Right ventricle myocardium inferior (tissue), 1 donor: ENCODE measurements around the gene GATB. TPM values are rescaled to one million over a fixed set of nuclear protein-coding genes. Genes with fewer than 3 reads are reported as not detected.

Source experiments
- ATAC-seq: fragments of 200-7000 bp; cut with Tn5 transposase; one replicate; pipeline ENCODE4 v1.9.1; 2020; ENCODE audit warnings: mild to moderate bottlenecking, moderate library complexity
- DNase-seq: peaks from one replicate; pipeline ENCODE4 v3.0.0; 2021; ENCODE audit errors: missing footprints
- intact Hi-C: fragments of 100-400 bp; cut with DNase I; formaldehyde crosslinking; loops from one replicate; pipeline ENCODE4 v1.11.0; 2022
- long read RNA-seq: library from polyadenylated mRNA; unstranded; transcript quantifications from one replicate; pipeline ENCODE4 v2.0.0, GENCODE V29; 2021
- total RNA-seq: library from RNA; stranded (reverse); fragmentation: NEBNext Ultra II Directional; extraction: Animal tissue kit (Norgen Biotek cat#: 25700); gene quantifications from one replicate; pipeline ENCODE4 v1.2.1, GENCODE V29; 2021
- donor health status: DM: no; HTN: yes; CAD: no; lungs with severe emphysema.

GATB gene, protein sequence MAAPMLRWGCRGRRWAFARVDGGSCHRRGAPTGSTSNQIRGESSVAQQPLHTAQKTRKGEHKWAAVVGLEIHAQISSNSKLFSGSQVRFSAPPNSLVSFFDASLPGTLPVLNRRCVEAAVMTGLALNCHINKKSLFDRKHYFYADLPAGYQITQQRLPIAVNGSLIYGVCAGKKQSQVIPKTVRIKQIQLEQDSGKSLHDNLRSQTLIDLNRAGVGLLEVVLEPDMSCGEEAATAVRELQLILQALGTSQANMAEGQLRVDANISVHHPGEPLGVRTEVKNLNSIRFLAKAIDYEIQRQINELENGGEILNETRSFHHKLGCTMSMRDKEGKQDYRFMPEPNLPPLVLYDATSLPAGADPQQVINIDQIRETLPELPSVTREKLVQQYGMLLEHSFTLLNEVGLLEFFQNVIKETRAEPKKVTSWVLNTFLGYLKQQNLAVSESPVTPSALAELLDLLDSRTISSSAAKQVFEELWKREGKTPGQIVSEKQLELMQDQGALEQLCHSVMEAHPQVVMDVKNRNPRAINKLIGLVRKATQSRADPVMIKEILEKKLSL
- total RNA-seq = 171 TPM
- long read RNA-seq, transcript GATB-204 (4 exons, 749 nt) = minor isoform, 25 of 73 reads
- long read RNA-seq, transcript GATB-201 (13 exons, 2,385 nt) = major isoform, 41 of 73 reads
- long read RNA-seq, partial matches to known transcripts = 3 of 73 reads
- long read RNA-seq, other reads (novel, unspliced or antisense) = 4 of 73 reads

DNA sequence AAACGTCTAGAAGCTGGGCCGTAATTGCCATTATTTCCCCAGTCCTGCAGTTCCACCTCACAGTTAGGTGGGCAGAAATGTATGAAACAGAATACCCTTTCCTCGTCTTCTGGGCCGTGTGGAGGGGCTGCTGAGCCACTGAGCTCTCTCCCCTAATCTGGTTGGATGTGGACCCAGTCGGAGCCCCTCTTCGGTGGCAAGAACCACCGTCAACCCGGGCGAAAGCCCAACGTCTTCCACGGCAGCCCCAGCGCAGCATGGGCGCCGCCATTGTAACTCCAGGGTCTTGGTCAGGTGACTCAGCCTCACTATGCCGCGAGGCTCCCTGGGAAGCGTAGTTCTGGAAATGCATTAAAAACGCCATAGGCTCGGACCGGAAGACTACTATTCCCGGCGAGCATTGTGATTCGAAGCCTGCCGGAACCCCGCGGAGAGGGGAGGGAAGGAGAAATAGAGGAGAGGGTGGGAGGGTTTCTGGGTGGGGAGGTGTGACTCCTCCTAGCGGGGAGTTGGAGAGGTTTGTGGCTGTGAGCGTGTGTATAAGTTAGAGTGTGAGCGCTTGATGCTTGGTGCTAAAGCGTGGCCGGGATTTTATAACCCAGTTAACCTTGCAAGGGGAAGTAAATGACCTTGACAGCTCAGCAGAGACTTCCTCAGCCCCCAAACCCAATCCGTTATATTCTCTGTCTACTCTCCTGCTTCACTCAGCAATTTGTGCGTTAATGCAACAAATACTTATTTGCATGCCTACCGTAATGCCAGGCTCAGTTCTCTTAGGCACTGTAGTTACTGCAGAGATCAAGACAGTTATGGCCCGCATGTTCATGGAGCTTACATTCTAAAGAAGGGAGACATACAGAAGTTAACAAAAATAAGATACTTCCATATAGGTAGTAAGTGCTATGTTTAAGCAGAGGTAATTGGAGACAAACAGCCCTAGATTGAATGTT, at the start of gene GATB:
TSS of gene GATB (minus strand) at position 296 of the 950 bp plus-strand sequence. CDS start at position 271, 25 bp downstream.
- intact Hi-C loops = loop anchor here (2.0 to 10.0 kb wide), 2 partner anchors 74 to 624 kb away; no protein-coding TSS in a partner anchor
- ATAC-seq (peak; percentile 99), DNase-seq (peak; percentile 95)

DNA sequence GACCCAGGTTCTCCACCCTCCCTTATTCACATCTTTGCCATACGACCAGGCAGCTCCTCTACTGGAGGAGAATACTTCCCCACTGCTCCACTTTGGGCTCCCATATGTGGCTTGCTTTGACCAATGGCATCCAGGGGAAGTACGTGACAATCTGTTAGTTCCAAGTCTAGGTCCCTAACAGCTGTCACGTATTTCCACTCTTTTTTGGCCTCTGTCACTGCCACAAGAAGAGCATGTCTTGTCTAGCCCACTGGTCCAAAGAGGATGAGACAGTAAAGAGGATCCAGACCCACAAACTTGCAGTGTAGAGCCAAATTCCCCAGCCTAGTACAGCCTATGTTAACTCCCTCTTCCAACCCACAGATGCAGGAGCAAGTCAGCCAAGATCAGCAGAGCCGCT, 49.7 kb upstream of the GATB start:
- ATAC-seq (no peak), DNase-seq (no peak)
- intact Hi-C loops = no loop called here

DNA sequence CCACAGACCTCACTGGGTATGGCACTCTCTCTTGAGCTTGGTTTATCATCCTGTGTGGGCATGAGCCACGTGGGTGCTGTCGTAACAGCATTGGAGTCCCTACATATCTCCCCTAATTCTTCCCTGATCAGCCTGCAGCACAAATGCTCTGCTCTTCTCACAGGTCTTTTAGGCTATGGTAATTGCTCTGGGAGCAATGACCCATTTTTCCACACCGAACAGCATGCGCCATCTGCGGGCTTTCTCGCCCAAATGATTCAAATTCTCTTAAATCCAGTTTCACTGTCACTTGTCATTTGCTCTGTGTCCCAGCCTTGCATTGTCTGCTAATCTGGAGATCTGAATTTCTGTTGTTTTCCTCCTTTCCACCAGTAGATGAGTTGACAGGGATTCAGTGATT, 48.9 kb upstream of the GATB start:
- DNase-seq (no peak), ATAC-seq (no peak)
- intact Hi-C loops = loop anchor here (5.0 kb wide), 2 partner anchors 283 to 573 kb away; no protein-coding TSS in a partner anchor

DNA sequence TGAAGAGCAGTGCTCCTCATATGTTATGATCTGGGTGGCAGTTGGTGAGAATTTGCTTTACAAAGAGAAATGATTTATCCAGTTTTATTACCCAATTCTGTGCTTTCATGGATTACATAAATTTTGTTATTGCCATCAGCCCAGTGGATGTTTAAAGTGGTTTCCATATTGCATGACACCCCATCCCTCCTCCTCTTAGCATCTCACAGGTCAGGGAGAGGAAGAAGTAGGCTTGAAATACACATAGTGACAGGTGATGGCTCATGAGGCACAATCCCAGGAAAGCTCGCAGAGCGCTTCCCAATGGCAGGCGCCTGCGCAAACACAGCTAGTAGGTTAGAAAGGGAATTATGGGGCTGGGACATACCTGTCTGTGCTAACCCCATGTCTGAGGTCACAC, 47.7 kb upstream of the GATB start:
- intact Hi-C loops = loop anchor here (5.0 kb wide), 2 partner anchors 284 to 574 kb away; no protein-coding TSS in a partner anchor
- DNase-seq (no peak), ATAC-seq (no peak)

DNA sequence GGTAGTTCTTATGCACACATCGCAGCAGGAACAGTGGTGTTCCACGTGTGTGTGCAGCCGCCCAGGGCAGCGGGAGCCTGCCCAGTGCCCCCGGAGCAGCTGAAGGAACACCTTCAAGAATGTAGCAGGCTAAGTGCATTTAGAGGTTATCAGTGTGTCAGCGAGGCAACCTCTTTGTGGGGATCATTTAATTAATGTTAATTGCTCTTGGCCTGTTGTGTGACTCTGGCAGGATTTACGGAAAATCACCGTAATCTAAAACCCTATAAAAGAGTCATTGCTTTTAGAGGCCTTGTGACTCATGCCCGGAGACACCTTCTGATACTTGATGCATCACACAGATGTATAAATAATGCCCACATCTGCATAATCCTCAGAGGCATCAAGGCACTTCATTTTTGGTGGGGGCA, 47.3 kb upstream of the GATB start:
- DNase-seq (no peak), ATAC-seq (peak; percentile 27)
- intact Hi-C loops = loop anchor here (5.0 kb wide), 2 partner anchors 284 to 574 kb away; no protein-coding TSS in a partner anchor

DNA sequence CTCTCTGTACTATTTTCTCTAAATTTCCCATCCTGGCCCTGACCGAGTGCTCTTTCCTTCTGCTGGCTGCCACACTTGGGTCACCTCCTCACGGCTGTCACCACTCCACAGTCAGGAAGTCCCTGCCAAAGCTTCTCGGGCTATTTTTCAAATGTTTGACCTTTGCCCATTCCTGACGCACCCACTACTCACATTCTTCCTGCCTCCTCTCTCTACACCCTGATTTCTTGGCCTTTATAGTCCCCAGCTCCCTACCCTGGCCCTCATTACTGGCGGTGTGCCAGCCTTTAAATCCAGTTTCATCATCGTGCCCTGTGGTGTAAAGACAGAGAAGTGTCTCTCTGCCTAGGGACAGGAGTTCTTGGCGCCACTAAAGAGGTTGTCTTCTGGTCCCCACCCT, 46.4 kb upstream of the GATB start:
- peak; percentile 86 for ATAC-seq
- no peak for DNase-seq
- intact Hi-C loops = loop anchor here (2.0 to 5.0 kb wide), 5 partner anchors 112 to 575 kb away; no protein-coding TSS in a partner anchor

DNA sequence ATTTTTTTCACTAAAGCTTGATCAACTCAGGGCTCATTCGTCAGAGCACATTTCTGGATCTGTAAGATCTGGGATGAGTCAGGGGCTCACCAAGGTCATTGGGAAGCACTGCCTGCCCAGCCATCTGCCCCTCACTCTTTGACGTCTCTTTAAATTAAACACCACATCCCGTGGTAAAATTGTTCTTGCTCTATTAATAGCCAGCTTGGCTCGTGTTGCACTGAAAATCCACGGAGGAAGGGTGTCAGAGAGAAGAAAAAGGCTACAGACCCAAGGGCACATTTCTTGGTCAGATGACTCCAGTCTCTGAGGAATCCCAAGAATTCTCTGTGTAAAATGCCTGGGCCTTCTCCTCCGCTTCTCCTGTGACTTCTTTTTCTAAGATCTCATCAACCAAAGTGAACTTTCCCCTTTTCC, 45.7 kb upstream of the GATB start:
- intact Hi-C loops = loop anchor here (1.0 to 5.0 kb wide), 6 partner anchors 25 to 576 kb away; no protein-coding TSS in a partner anchor
- DNase-seq (no peak), ATAC-seq (peak; percentile 78)

DNA sequence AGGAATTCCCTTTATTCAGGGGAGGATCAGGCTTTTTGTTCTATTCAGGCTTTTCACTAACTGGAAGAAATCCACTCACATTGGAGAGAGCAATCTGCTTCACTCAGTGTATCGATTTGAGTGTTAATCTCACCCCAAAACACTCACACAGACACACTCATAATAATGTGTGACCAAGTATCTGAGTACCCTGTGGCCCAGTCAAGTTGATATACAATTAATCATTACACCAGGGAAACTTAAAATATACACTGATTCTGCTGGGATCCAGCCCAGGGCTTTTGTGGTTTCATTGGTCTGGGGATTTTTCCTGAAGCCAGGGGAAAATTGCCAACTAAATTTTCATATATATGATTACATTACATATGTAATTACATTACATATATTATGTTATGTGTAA, 44.0 kb upstream of the GATB start:
- no peak for ATAC-seq
- intact Hi-C loops = loop anchor here (5.0 kb wide), 2 partner anchors 287 to 577 kb away; no protein-coding TSS in a partner anchor
- no peak for DNase-seq

DNA sequence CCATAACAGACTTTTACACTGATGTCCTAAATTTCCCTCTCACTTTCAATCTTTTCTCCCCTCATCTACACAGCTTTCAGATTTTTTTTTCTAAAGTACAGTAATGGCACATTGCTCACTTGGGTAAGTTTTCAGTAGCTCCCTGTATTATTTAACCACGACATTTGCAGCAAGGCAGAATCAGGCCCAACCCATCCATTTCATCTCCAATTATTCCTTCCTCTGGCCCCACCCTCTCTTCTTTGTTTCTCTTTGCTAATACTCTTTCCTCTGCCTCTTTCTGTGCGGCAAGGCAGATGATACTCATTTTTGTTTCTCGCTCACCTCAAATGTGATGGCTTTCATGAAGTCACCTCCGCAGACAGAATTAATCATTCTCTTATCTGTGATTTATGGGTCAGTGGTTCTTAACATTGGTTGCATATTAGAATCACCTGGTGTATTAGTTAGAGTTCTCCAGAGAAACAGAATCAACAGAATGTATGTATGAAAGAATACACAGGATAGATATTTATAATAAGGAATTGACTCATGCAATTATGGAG, 43.4 kb upstream of the GATB start:
- intact Hi-C loops = no loop called here
- DNase-seq (no peak), ATAC-seq (no peak)

DNA sequence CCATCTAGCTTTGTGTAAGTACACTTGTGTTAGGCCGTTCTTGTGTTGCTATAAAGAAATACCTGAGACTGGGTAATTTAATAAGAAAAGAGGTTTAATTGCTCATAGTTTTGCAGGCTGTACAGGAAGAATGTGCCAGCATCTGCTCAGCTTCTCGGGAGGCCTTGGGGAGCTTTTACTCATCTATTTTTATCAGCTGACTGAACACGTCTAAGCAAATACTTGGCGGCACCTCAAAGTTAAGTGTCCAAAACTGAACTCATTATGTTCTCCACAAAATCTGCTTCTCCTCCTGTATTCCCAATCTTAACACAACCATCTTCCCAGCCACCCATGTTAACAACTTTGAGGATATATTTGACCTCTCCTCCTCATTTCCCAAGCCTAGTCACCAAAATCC, 42.4 kb upstream of the GATB start:
- DNase-seq (no peak), ATAC-seq (no peak)
- intact Hi-C loops = no loop called here

DNA sequence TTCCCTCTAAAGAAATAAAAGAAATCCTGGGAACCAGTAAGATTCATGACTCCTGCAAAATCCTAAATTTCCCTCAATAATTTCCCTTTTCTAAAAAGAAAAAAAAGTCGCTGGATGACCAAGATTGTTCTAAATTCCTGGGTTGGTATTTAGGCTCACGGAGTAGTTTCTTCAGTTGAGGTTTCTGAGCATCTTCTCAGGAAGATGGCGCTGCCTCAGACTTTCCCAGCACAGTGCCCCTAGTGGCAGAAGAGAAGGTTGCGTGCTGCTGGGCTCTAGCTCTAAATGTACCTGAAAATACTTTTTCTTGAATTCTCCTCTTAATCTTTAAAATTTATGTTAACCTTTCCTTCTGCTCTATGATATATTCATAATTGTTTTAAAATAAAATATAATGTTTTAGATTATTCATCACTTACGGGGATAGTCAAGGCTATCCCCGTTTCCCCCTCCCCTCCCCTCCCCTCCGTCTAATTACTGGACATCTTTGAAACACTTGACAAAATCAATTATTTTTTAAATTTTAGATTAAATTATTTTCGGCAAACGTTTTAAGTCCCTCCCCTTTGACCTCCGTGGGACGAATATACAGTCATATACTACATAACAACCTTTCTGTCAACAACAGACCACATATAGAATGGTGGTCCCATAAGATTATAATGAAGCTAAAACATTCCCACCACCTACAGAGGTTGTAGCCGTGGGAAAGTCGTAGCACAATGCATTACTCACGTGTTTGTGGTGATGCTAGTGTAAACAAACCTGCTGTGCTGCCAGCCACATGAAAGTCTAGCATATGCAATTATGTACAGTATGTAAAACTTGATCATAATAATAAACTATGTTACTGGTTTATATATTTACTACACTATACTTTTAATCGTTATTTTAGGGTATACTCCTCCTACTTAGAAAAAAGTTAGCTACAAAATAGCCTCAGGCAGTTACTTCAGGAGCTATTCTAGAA, 41.0 kb upstream of the GATB start:
- no peak for DNase-seq
- intact Hi-C loops = loop anchor here (2.0 kb wide), 1 partner anchor 39 kb away; no protein-coding TSS in a partner anchor
- no peak for ATAC-seq

DNA sequence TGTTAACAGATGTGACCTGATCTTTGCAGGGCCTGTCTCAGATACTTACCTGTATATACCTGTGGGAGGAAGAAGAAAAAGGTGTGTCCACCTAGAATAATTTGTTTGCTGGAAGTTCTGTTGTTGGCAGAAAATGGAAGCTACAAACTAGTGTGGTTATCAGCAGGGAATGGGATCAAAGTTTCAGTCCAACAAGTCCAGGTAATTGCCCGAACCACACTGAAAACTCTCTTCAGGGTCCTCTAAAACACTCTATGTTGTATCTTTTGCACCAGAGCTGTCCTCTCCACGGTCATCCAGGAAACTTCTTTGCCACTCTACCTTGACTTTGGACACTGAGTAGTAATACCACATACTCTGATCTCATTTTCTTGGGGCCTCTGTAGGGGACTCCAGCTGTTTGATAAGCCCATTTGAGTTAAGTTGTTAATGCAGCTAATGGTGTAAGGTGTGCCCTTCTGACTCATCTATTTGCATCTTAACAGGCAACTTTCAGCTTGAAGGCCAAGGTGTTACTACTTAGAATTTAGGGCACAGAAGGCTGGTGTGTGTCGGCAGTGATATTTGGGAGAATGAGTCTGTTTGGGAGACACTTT, 38.7 kb upstream of the GATB start:
- intact Hi-C loops = loop anchor here (2.0 kb wide), 1 partner anchor 37 kb away; no protein-coding TSS in a partner anchor
- ATAC-seq = no peak

DNA sequence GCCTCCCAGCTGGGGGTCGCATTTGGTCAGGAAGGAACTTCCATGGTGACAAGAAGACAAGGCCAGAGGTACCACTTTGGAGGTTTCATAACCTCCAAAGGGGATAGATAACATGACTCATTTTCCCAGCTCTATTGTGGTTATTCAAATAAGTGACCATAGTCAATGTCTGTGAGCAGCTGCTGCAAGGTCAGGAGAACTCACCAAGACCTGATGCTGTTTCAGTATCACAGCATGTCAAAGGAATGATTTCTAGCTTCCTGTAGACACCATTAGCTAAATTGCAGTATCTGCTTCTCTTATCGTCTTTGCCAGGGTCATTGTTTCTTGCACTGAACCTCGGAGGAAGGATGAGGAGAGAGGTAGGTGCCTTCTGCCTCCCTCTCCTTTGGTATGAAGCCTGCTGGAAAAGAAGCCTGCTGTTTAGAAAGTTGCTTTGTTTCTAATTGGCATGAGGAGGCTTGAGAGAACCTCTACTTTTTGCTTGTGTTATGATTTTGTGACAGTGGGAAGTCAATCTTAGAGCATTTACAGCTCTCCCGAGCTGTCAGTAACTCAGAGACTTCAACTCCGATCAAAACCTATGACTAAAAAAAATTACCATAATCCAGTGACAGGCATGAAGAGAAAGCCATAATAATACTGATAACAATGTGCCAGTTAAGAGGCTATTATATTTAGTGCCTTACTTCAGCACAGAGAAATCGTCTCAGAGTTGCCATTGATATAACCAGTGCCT, 38.0 kb upstream of the GATB start:
- peak; percentile 68 for ATAC-seq
- intact Hi-C loops = no loop called here
- DNase-seq = no peak

More for the DNA sequence above, 38.7 kb upstream of the GATB start:
- DNase-seq = no peak

DNA sequence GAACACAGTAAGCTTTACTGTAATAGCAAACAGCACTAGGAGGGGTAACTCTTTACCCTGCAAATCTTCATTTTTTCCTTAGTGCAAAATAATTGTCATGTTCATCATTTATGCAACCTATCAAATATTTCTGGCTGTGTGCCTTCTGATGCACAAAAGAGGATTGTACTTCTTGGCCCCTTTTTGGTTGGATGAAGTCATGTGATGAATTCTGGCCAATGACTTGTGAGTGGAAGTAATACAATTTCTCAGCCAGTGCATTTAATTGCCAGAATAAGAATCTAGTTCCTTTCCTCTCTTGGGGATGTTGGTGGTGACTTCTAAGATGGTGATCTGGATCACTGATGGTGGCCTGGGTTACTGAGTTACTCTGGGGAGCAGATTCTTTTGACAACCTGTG, 37.0 kb upstream of the GATB start:
- no peak for ATAC-seq
- DNase-seq = no peak
- intact Hi-C loops = no loop called here

DNA sequence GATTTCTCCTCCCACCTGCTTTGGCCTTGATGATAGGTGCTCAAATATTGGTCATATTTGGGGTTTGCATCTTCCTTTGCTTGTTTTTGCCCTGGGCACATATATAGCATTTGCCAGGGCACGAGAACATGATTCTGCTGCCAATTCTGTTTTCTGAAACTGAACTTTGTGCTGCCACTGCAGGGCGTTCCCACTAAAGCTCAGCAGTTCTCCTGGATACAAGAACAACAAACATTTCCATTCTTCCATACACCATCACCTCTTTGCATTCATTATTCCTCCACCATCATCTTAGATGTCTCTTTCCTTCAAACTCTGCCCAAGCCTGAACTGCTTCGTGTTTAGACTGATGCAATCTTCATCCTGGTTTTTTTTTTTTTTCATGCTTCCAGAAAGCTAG, 36.3 kb upstream of the GATB start:
- ATAC-seq (no peak), DNase-seq (no peak)
- intact Hi-C loops = no loop called here

DNA sequence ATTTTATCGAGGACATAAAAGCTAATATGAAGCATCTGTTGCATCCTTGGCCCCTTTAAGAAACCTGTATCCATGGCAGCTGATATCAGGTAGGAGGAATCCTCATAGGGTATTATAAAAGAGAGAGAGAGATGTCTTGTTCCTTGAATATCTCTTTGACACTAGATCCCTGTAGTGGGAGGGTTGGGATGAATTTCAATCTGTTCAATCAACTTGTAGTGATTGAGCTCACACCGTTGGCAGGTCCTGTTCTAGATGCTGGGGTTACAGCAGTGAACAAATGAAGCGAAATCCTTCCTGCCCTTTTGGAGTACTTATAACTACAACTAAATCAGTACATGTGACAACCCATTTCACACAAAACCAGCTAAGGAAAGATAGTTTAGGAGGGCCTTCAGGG, 35.3 kb upstream of the GATB start:
- intact Hi-C loops = no loop called here
- ATAC-seq (no peak), DNase-seq (no peak)
